Testis (tissue), 2 donors: ENCODE measurements around the gene KRTAP27-1.

Source experiments
- CTCF ChIP-seq, 3 experiments: fragments of 450-650 bp in 2 of 3; fragments of 200-600 bp in 1 of 3; sonication (generic) in 1 of 3; IDR thresholded peaks; one replicate each; pipeline ENCODE4 v1.5.1; 2016 to 2019; ENCODE audit warnings: antibody characterized with exemption in 3 of 3, mild to moderate bottlenecking in 2 of 3, moderate library complexity in 1 of 3
- POLR2A ChIP-seq: fragments of 450-650 bp; IDR thresholded peaks from one replicate; pipeline ENCODE4 v1.6.1; 2017; ENCODE audit warnings: antibody characterized with exemption, mild to moderate bottlenecking, moderate library complexity

- TF ChIP-seq CTCF (IDR thresholded peaks at IDR 0.05) (peak; percentile 88 to 96 (median 89)), POLR2A (no peak)
These were observed 3.5 kb upstream of the KRTAP27-1 start for GRCh38 chr21:30340714-30341573.
